ENCODE data around the gene LVRN.

- TF ChIP-seq POLR2A (IDR thresholded peaks at IDR 0.05) = no peak
- no peak for TF ChIP-seq CTCF (IDR thresholded peaks at IDR 0.05)
Observed at GRCh38 chr5:116071211-116071610, 108.9 kb downstream of the LVRN start.
